Measurements from ENCODE around the gene SHB.

SHB gene

DNA sequence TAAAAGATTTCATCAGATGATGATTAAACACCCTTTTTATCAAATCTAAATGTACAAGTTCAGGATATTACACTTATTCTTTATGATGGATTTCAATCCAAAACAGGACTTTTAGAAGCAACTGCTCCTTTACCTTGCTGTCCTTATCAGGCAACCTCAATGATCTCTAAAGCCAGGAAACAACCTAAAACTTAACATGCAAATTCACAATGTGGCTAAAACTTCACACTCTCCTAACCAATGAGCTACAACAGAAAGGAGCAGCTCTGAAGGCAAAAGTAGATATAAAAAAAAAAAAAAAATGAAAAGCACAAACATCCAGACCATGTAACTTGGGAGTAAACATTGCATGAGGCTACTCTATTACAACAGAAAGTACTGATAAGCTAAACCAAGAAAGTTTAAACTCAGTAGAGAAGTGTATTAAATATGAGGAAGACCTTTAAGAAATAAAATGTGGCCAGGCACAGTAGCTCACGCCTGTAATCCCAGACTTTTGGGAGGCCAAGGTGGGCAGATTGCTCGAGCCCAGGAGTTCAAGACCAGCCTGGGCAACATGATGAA is 188.0 kb downstream of the SHB start:
- no peak for DNase-seq

DNA sequence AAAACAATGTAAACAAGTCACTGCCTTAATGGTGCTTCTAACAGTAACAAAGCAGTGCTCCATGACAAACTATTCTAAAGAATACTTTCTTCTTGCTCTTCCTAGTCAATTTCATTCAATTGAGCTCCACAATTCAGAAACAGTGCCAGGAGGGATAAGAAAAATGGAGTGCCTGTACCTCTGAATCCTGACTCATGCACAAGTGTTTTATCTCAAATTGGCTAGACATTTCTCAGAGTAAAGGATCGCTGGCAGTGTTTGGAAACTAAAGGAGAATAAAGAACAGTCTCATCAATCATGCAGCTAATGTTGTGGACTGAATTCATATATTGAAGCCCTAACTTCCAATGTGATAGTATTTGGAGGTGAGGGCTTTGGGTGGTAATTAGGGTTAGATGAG is 192.7 kb downstream of the SHB start:
- no peak for DNase-seq

DNA sequence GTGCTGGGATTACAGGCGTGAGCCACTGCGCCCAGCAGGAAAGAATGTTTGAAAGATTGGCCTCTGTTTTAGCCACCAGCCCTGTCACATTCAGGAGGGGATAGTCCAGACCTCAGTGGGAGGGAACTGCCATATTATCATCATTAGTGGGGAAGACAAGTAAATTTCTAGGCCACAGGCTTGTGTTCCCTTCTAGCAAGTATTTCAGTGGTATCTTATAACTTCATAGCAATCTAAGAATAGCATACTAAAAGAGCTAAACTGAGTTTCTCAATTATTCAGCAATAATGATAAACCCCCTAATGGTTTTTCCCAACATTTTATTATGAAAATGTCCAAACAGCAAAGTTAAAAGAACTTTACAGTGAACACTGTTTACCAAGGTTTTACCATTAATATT is 195.1 kb downstream of the SHB start:
- no peak for DNase-seq

DNA sequence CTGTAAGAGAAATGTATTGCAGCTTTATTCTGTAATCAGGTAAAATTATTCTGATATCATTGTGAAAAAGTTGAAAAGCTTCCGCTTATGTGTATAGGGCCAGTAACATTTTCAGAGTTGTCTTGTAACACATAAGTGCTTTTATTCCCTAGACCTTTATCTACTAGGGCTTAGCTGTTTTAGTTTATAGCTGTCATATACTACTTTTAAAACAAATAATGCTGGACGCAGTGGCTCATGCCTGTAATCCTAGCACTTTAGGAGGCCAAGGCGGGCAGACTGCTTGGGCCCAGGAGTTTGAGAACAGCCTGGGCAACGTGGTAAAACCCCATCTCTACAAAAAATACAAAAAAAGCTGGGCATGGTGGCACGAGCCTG is 198.2 kb downstream of the SHB start:
- no peak for DNase-seq

DNA sequence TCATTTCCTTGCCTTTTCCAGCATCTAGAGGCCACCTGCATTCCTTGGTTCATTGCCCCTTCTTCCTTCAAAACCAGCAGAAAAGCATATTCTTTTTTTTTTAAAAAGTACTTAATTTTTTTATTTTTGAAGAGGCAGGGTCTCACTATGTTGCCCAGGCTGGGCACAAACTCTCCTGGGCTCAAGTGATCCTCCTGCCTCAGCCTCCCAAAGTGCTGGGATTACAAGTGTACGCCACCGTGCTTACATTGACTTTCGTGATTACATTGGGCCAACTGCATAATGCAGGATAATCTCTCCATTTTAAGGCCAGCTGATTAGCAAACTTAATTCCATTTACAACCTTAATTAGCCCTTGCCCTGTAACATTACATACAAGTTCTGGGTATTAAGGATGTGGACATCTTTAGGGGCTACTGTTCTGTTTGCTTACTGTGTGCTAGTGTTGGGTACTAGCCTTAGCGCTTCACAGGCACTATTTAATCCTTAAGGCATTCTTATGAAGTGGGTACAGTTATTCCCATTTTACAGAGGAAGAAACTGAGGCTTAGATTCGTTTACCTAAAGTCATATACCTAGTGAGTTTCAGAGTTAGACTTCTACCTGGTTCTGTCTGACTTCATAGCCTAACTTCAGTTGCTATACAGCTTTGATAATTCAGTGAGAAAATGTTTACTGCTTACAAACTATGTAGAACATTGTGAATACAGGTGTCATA is 198.8 kb downstream of the SHB start:
- no peak for DNase-seq

Measured in stimulated activated naive CD4-positive, alpha-beta T cell (primary cell).